GM18508 (cell line): ENCODE data around the gene UNC13B.
"Not testable (repeated sequence)": the region's sequence is repeated elsewhere in the genome, so short reads cannot be mapped to it uniquely, and the experiment has no call there.

Source experiments
- ATAC-seq: cut with Tn5 transposase; IDR thresholded peaks from one replicate; pipeline ENCODE4 v1.9.1; 2021; ENCODE audit warnings: moderate number of reproducible peaks; ENCODE audit not compliant: insufficient read depth, unreplicated experiment

UNC13B gene

DNA sequence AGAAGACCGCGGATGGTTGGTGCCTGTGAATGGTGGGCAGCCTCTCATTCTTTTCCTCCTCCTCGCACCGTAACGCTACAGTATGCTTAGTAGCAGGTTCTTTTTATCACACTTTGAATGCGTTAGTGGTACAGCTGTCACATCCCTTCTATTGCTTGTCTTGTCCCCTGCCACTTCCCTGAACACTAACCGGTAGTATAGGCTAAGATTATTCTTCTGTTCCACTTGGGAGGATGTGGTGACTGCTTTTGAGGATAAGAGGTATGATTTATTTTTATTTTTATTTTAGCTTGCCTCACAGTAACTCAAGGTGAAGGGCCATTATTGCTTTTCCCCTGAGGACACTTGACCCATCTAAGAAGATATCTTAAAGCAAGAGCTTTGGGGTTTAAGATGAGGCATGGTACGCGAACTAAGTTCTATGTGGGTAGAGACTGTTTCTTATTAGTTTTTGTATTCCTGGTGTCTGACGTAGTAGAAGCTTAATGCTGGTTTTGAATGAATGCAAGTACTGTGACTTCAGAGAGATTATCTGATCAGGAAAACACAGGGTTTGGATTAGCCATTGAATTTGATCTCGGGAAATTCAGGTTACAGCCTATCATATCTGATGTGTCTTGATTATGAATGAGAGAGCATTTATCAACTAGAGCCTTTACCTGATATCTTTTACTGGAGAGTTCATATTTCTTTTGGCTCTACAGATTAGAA, 951 bp downstream of the UNC13B start:
- ATAC-seq, result no peak

DNA sequence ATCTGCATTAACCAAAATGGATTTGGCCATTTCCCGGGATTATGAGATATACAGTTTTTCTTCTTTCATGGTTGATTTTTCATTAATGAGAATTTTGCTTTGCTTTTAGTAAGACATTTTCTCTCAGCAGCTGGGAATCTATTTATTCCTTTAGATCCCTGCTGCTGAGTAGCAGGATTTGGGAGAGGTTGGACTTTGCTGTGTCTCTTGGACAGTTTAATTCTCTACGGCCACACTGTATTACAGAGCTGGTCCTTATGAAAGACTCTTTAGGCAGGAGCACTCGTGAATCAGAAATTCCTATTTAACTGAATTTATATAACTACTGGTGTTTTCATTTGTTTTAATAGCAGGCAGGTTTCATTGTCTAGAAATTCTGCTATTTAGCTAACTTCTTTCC, 1.6 kb downstream of the UNC13B start:
- no peak for ATAC-seq

DNA sequence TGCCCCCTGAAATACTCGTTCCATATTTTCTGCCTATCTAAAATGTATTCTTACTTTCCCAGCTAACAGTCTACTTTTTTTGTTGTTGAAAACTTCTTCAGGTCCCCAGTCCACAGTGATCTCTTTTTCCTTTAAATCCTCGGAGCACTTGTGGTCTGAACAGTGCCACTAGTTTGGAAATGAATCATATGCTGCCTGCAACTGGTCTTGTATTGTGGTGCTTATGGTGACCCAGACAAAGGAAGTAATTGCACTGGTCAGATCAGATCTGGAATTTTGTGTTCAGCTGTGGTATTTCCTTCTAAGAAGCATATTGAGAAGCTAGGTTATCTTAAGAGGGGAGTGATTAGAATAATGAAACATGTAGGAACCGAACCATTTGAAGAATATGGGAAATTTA, 2.9 kb downstream of the UNC13B start:
- no peak for ATAC-seq

DNA sequence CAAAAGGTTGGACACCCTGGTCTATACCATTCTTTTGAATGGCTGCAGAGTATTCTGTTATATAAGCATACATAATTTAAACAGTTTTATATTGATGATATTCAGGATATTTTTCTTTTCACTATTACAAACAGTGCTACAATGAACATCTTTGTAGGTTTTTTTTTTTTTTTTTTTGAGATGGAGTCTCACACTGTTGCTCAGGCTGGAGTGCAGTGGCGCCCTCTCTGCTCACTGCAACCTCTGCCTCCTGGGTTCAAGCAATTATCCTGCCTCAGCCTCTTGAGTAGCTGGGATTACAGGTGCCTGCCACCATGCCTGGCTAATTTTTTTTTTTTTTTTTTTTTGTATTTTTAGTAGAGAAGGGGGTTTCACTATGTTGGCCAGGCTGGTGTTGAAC, 5.6 kb downstream of the UNC13B start:
- ATAC-seq, result not testable (repeated sequence)

DNA sequence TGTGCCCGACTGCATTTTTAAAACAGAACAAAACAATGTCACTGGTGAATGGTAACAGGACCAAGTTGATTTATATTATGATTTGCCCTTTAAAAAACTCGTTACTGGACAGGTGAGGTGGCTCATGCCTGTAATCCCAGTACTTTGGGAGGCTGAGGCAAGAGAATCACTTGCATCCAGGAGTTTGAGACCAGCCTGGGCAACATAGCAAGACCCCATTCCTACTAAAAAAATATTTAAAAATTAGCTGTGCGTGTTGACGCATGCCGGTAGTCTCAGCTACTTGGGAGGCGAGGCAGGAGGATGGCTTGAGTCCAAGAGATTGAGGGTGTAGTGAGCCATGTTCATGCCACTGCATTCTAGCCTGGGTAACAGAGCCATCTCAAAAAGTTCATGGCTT, 7.2 kb downstream of the UNC13B start:
- no peak for ATAC-seq

DNA sequence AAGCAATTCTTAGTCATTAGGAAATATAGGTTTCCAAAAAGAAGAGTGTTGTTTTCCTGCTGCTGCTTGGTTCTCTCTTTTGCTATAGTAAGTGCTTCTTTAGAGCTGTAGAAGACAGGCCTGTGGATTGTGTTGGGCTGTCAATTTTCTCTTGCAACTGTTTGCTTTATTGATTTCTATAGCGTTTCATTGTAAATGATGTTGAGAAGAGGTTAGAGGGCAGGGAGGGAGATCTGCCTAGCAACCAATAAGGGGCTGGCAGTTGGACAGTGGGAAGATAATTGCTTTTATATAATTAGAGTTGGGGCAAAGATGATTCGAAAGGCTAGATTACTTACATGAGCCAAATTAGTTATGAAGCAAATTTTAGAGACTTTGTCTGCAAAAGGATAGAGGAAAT, 11.1 kb downstream of the UNC13B start:
- ATAC-seq, result no peak

DNA sequence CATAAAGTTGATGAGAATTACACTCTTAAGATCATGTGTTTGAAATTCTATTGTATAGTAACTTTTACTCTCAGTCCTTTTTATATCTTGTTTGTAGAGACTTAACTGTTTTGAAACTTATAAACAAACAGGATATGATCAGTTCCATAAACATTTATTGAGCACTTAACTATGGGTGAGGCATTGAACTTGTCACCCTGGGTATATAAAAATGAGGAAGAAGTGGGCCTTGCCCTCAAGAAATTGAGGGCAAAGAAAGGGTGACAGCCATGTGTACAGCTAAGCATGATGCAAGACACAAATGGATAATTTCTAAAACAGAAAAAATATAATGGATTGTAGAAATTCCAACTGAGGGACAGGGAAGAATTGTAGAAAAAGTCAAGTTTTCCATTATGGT, 15.7 kb downstream of the UNC13B start:
- ATAC-seq, result no peak

DNA sequence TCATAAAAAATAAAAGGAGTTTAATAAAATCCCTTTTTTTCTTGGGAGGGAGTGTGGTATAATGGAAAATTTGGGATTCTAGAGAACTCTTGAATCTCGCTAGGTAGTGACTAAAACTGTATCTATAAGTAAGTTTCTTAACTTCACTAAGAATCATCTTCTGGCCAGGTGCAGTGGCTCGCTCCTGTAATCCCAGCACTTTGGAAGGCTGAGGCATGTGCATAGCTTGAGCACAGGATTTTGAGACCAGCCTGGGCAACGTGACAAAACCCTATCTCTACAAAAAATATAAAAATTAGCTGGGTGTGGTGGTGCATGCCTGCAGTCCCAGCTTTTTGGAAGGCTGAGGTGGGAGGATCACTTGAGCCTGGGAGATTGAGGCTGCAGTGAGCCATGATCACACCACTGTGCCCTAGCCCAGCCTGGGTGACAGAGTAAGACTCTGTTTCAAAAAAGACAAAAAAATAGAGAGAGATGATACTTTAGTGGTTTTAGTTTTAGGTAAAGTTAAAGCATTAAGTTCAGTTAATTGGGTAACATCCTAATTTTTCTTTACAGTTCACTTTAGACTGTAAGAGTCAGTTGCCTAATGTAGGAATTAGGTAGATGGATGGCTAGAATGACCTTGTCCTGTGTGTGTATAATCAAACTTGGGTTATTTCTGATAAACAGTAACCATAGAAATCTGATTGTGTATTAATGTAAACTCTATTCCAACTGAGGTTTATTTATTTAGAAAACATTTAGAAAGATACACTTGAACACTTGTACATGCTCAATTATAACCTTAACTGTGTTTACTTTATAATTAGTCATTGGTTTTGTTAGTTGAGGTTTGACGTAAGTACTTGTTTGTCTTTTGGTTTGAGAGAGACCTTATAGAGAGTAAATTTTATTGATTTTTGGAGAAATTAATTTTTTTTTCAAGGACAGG, 17.8 kb downstream of the UNC13B start:
- ATAC-seq, result no peak

DNA sequence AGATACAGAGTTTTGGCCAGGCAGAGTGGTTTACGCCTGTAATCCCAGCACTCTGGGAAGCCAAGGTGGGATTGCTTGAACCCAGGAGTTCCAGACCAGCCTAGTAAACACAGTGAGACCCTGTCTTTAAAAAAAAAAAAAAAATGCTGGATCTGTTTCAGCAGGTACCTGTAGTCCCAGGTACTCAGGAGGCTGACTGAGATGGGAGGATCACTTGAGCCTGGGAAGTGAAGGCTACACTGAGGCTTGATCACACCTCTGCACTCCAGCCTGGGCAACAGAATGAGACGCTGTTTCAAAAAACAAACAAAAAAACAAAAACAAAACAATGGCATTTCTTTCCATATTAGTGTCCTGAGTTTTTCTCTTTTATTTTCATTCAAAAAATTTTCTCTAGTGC, 19.0 kb downstream of the UNC13B start:
- no peak for ATAC-seq

DNA sequence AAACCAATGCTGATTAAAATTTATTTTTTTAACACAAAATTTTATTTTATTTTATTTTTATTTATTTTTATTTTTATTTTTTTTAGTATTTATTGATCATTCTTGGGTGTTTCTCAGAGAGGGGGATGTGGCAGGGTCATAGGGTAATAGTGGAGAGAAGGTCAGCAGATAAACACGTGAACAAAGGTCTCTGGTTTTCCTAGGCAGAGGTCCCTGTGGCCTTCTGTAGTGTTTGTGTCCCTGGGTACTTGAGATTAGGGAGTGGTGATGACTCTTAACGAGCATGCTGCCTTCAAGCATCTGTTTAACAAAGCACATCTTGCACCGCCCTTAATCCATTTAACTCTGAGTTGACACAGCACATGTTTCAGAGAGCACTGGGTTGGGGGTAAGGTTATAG, 20.6 kb downstream of the UNC13B start:
- not testable (repeated sequence) for ATAC-seq

DNA sequence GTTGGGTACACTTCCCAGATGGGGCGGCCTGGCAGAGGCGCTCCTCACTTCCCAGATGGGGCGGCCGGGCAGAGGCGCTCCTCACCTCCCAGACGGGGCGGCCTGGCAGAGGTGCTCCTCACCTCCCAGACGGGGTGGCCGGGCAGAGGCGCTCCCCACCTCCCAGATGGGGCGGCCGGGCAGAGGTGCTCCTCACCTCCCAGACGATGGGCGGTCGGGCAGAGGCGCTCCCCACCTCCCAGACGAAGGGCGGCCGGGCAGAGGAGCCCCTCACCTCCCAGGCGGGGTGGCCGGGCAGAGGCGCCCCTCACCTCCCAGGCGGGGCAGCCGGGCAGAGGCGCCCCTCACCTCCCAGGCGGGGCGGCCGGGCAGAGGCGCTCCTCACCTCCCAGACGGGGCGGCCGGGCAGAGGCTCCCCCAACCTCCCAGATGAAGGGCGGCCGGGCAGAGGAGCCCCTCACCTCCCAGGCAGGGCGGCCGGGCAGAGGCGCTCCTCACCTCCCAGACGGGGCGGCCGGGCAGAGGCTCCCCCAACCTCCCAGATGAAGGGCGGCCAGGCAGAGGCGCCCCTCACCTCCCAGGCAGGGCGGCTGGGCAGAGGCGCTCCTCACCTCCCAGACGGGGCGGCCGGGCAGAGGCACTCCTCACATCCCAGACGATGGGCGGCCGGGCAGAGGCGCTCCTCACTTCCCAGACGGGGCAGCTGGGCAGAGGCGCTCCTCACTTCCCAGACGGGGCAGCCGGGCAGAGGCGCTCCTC, 21.4 kb downstream of the UNC13B start:
- not testable (repeated sequence) for ATAC-seq

DNA sequence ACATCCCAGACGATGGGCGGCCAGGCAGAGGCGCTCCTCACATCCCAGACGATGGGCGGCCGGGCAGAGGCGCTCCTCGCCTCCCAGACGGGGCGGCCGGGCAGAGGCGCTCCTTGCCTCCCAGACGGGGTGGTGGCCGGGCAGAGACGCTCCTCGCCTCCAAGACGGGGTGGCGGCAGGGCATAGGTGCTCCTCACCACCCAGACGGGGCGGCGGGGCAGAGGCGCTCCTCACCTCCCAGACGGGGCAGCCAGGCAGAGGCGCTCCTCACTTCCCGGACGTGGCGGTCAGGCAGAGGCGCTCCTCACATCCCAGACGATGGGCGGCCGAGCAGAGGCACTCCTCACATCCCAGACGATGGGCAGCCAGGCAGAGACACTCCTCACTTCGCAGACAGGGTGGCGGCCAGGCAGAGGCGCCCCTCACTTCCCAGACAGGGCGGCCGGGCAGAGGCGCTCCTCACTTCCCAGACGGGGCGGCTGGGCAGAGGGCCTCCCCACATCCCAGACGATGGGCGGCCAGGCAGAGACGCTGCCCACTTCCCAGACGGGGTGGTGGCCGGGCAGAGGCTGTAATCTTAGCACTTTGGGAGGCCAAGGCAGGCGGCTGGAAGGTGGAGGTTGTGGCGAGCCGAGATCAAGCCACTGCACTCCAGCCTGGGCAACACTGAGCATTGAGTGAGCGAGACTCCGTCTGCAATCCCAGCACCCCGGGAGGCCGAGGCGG, 22.1 kb downstream of the UNC13B start:
- ATAC-seq, result not testable (repeated sequence)

DNA sequence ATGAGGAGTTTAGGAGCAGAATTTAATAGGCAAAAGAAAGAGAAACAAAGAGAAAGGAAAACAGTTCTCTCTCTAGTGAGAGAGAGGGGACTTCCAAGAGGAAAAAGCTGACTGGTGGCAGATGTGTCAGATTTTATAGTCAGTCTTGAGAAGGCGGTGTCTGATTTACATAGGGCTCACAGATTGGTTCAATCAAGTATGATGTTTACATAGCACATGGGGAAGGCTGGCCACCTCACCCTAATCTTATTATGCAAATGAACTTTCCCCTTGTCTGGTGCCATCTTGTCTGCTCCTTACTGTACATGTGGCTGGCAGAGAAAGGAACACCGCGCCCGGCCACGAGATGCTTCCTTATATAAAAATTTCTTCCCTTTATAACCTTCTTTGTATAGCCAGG, 24.7 kb downstream of the UNC13B start:
- no peak for ATAC-seq

DNA sequence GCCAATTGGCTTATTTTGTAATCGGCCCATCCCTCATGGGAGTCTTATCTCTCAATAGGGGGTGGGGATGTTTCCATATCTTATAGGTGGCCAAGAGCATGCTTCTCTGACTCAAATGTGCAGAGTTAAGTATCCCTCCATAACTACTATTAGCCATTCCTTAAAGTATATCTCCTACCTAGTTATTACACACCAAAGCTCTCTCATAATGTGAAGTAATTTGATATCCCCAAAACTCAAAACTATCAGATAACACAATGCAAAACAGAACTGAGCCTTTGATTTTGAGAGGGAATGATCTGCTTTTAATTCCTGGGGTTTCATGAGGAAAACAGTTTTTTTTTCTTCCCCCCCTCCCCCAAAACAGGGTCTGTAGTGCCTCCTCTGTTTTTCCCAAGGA, 28.4 kb downstream of the UNC13B start:
- no peak for ATAC-seq

DNA sequence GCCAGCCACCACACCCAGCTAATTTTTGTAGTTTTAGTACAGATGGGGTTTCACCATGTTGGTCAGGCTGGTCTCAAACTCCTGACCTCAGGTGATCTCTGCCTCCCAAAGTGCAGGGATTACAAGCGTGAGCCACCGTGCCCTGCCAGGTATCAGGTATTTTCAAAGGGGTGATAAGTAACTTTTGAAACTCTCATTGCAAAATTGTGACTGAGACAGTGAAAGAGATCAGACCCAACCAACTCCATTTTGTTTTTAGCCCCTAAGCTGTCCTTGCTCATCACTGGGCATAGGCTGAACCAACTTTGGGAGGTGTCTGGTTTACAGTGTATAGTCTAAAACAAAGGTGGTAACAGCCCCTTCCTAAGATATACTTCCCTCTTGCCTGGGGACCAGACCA, 29.3 kb downstream of the UNC13B start:
- ATAC-seq, result no peak

DNA sequence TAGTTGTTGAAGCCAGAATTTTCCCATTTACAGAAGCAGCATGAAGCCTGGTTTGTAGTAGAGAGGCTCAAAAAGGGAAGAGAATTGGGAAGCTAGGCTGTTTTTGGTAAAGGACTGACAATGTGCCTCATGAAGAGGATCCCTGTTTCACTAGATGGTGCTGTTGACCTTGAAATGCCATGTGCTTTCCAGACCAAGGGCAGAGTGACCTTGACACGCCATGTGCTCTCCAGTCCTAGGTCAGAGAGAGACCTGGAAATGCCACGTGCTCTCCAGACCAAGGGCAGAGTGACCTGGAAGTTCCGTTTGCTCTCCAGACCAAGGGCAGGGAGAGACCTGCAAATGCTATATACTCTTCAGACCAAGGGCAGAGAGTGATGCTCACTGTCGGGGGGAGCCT, 32.0 kb downstream of the UNC13B start:
- no peak for ATAC-seq

DNA sequence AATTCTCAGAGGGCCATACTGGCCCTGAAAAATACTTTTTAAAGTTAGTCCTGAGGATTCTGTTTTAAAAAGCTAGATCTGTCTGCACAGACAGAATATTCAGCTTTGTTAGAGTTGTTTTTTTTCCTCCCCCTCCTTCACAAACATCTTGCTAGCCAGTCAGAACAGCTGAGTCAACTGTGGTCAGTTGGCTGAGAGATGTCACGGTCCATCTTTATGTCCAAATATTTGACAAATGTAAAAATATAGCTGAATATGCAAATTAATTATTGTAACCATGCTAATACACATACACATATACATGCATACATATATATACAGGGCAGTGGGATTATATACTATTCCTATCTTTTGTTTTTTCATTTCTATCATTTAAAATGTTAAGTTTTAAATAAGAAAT, 33.9 kb downstream of the UNC13B start:
- no peak for ATAC-seq

DNA sequence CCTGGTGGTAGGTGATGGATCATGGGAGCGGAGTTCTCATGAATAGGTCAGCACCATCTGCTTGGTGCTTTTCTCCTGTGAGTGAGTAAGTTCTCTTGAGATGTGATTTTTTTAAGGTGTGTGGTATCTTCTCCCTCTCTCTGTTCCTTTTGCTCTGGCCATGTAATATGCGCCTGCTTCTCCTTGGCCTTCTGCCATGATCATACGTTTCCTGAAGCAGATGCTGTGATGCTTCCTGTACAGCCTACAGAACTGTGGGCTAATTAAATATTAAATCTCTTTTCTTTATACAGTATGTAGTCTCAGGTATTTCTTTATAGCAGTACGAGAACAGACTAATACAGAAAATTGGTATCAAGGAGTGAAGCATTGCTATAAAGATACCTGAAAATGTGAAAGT, 36.4 kb downstream of the UNC13B start:
- ATAC-seq, result no peak

DNA sequence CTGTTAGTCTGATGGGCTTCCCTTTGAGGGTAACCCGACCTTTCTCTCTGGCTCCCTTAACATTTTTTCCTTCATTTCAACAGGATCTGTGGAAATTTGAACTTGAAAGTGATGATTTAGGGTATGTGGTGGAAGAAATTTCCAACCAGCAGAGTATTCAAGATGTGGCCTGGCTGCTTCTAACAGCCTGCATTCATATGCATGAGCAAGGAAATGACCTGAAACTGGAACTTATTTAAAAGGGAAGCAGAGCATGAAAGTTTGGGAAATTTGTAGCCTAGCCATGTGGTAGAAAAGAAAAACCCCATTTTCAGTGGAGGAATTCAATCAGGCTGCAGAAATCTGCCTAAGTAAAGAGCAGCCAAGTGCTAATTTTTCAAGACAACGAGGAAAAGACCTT, 41.7 kb downstream of the UNC13B start:
- ATAC-seq, result no peak

DNA sequence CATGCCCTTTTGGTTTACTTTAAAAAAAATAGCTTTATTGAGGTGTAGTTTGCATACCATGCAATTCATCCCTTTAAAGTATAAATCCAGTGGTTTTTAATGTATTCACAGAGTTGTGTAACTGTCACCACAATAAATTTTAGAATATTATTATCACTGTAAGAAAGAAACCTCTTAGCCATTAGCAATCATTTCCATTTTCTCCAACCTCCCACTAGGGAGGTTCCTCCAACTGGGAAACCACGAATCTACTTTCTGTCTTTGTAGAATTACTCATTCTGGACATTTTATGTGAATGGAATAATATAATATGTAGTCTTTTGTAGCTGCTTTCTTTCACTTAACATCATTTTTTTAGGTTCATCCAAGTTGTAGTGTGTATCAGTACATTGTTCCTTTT, 43.5 kb downstream of the UNC13B start:
- ATAC-seq, result no peak
